ENCODE measurements around the gene MARVELD2. TPM values are rescaled to one million over a fixed set of nuclear protein-coding genes. Genes with fewer than 3 reads are reported as not detected.

The MARVELD2 gene
- 21.6 TPM for total RNA-seq (2021; ENCODE audit: unreplicated experiment)
- polyA plus RNA-seq (2012): 8.1 and 9.5 TPM in 2 replicates
- Bru-seq, nascent RNA: percentile 69 among the genes with signal in this experiment
- percentile 71 among the genes with signal in this experiment for BruChase-seq, experiment 1, labeled RNA remaining after a 6-hour chase
- percentile 82 among the genes with signal in this experiment for BruChase-seq, experiment 2, labeled RNA remaining after a 2-hour chase
- long read RNA-seq, full-length matches to known transcripts: 6 of 31 reads
- long read RNA-seq, partial matches to known transcripts: 15 of 31 reads
- long read RNA-seq, other reads (novel, unspliced or antisense): 10 of 31 reads

- Histone ChIP-seq H3K79me2 (ENCODE audit: insufficient read depth, low read length) (peaks cover 11% of the 10 kb centered on the region), H3K4me3 (replicated peaks in 1 of 2; ENCODE audit: low read depth in 1 of 2, low read length in 2 of 2) (peak within 1 kb of the TSS; percentile 78 to 94), H3K27ac (ENCODE audit: low read depth, low read length) (peak within 1 kb of the TSS; percentile 92), H3K9me2 (ENCODE audit: insufficient read depth) (no peaks in the 10 kb centered on the region), H4K20me1 (ENCODE audit: insufficient read depth) (no peaks in the 10 kb centered on the region), H3K36me3 (ENCODE audit: control insufficient read depth in 1 of 2, insufficient read depth in 2 of 2, low read length in 2 of 2) (peaks cover 7 to 11% of the 10 kb centered on the region in 2 experiments; a peak in 2 of 4 replicates), H3K27me3 (ENCODE audit: insufficient read depth, low read length) (no peaks in the 10 kb centered on the region), H3K4me1 (ENCODE audit: control insufficient read depth in 1 of 2, insufficient read depth in 2 of 2, low read length in 2 of 2) (peaks cover 5 to 17% of the 10 kb centered on the region in 2 experiments; a peak in 3 of 4 replicates), H2AFZ (ENCODE audit: low read depth, low read length, poor library complexity, severe bottlenecking) (peak within 1 kb of the TSS; percentile 29), H3K4me2 (ENCODE audit: low read length) (peak within 1 kb of the TSS; percentile 82), H3K9me3 (ENCODE audit: control insufficient read depth in 1 of 2, insufficient read depth in 1 of 2, low read depth in 1 of 2, low read length in 2 of 2) (no peaks in the 10 kb centered on the region), H3K9ac (ENCODE audit: low read length) (peak within 1 kb of the TSS; percentile 88)
- RAD21 ChIA-PET (ENCODE audit: low non-redundant PET in 1 of 2, low total read pairs in 2 of 2, uncharacterized antibody in 2 of 2, unreplicated experiment in 2 of 2): no interaction called here
- intact Hi-C loops (cut with micrococcal nuclease): loop anchor here (2.0 kb wide), 1 partner anchor 78 kb away; the partner anchor contains the start of gene OCLN
- POLR2A ChIA-PET: no interaction called here
- CTCF ChIA-PET: no interaction called here
- BruUV-seq (replicated peaks): no TSS peak
- DNase-seq (ENCODE audit: low read depth, low spot score): peak; percentile 77
- peak; percentile 96 for ATAC-seq
- TF ChIP-seq FOSL1 (IDR thresholded peaks at IDR 0.05; ENCODE audit: low read depth) (no peak), ELF1 (IDR thresholded peaks at IDR 0.05; ENCODE audit: borderline replicate concordance, low read depth) (no peak), MAX (IDR thresholded peaks at IDR 0.05) (peak; percentile 92), ZFX (IDR thresholded peaks at IDR 0.05) (peak; percentile 85), SRF (IDR thresholded peaks at IDR 0.05; ENCODE audit: low read depth) (no peak; the same call in 1 of the 2 replicates), ATF3 (IDR thresholded peaks at IDR 0.05) (no peak), RAD21 (IDR thresholded peaks at IDR 0.05; ENCODE audit: low read depth) (peak; percentile 82), ZBTB33 (IDR thresholded peaks at IDR 0.05; ENCODE audit: extremely low read depth, insufficient replicate concordance, low read length) (no peak), SIN3A (IDR thresholded peaks at IDR 0.05; ENCODE audit: low read depth) (peak; percentile 74), JUND (IDR thresholded peaks at IDR 0.05) (no peak), EZH2 (IDR thresholded peaks at IDR 0.05) (no peak), CBX3 (IDR thresholded peaks at IDR 0.05; ENCODE audit: low read depth) (0 out of 2 replicates have a peak, but pooled peaks have one; percentile 25), SP1 (IDR thresholded peaks at IDR 0.05; ENCODE audit: low read depth) (peak; percentile 72; the same call in 1 of the 2 replicates), CEBPB (IDR thresholded peaks at IDR 0.05; ENCODE audit: low read depth) (no peak), EGR1 (IDR thresholded peaks at IDR 0.05; ENCODE audit: low read depth) (0 out of 2 replicates have a peak, but pooled peaks have one; percentile 39), TCF7L2 (IDR thresholded peaks at IDR 0.05; ENCODE audit: borderline replicate concordance, extremely low read depth, insufficient read depth, insufficient read length) (peak; percentile 13), YY1 (IDR thresholded peaks at IDR 0.05; ENCODE audit: extremely low read depth, insufficient replicate concordance, low read depth, low read length) (no peak), EZH2phosphoT487 (IDR thresholded peaks at IDR 0.05; ENCODE audit: borderline replicate concordance) (no peak)
- TF ChIP-seq, protein P1, sequence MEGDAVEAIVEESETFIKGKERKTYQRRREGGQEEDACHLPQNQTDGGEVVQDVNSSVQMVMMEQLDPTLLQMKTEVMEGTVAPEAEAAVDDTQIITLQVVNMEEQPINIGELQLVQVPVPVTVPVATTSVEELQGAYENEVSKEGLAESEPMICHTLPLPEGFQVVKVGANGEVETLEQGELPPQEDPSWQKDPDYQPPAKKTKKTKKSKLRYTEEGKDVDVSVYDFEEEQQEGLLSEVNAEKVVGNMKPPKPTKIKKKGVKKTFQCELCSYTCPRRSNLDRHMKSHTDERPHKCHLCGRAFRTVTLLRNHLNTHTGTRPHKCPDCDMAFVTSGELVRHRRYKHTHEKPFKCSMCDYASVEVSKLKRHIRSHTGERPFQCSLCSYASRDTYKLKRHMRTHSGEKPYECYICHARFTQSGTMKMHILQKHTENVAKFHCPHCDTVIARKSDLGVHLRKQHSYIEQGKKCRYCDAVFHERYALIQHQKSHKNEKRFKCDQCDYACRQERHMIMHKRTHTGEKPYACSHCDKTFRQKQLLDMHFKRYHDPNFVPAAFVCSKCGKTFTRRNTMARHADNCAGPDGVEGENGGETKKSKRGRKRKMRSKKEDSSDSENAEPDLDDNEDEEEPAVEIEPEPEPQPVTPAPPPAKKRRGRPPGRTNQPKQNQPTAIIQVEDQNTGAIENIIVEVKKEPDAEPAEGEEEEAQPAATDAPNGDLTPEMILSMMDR (IDR thresholded peaks at IDR 0.05 in 2 of 3, conservative IDR thresholded peaks at IDR 0.05 in 1 of 3; ENCODE audit: borderline replicate concordance in 1 of 3, insufficient read depth in 1 of 3, low read depth in 2 of 3, low read length in 2 of 3): peak; percentile 28 to 50 (median 36); a peak in 5 of 6 replicates
These were observed at the start of gene MARVELD2 for GRCh38 chr5:69414885-69415583. Gene MARVELD2, plus strand, starts transcription at chr5:69415116. Its CDS starts 4,270 bp downstream, at chr5:69419386.
